NCI-H526 (cell line): ENCODE results near the gene SYT3.
"Not testable (repeated sequence)": the region's sequence is repeated elsewhere in the genome, so short reads cannot be mapped to it uniquely, and the experiment has no call there.

Experiments
- DNase-seq, 2 experiments: peaks; one replicate each; lab custom pipeline; 2025; lab: John Stamatoyannopoulos, UW

Gene SYT3

GRCh38 chr19:50602935-50603334, 36.7 kb downstream of the SYT3 start:
- DNase-seq = no peak

GRCh38 chr19:50602496-50602895, 37.2 kb downstream of the SYT3 start:
- DNase-seq = no peak

GRCh38 chr19:50602089-50602422, 37.6 kb downstream of the SYT3 start:
- no peak for DNase-seq

- no peak for DNase-seq
Measured at GRCh38 chr19:50601407-50602088, 38.1 kb downstream of the SYT3 start.

GRCh38 chr19:50599427-50599826, 40.3 kb downstream of the SYT3 start:
- no peak for DNase-seq

- DNase-seq = no peak
Measured at GRCh38 chr19:50590191-50590590, 49.5 kb downstream of the SYT3 start.

- DNase-seq = not testable (repeated sequence)
Measured at GRCh38 chr19:50581795-50582660, 57.7 kb downstream of the SYT3 start.

- no peak for DNase-seq
Measured at GRCh38 chr19:50580970-50581634, 58.6 kb downstream of the SYT3 start.

- DNase-seq = no peak
Measured at GRCh38 chr19:50580240-50580639, 59.4 kb downstream of the SYT3 start.

- not testable (repeated sequence) for DNase-seq
Measured at GRCh38 chr19:50576769-50577168, 62.9 kb downstream of the SYT3 start.

GRCh38 chr19:50573741-50574461, 65.8 kb downstream of the SYT3 start:
- DNase-seq = no peak
